Fibroblast of lung (primary cell): ENCODE data around the gene PPP2R5A.

Source experiments
- EZH2 ChIP-seq: IDR thresholded peaks from 2 replicates; pipeline ENCODE4 v1.5.1; 2012; ENCODE audit warnings: low read length, control low read depth, mild to moderate bottlenecking; ENCODE audit errors: missing control alignments
- TF ChIP-seq, protein P1 (sequence below), 2 donors: IDR thresholded peaks in 1 of 2; conservative IDR thresholded peaks in 1 of 2; 1 replicate in 1 of 2; 2 replicates in 1 of 2; pipeline ENCODE4 v1.5.1; 2011 to 2012; ENCODE audit warnings: low read length in 2 of 2, control low read depth in 1 of 2, inconsistent platforms in 1 of 2, low read depth in 1 of 2, mild to moderate bottlenecking in 1 of 2

DNA sequence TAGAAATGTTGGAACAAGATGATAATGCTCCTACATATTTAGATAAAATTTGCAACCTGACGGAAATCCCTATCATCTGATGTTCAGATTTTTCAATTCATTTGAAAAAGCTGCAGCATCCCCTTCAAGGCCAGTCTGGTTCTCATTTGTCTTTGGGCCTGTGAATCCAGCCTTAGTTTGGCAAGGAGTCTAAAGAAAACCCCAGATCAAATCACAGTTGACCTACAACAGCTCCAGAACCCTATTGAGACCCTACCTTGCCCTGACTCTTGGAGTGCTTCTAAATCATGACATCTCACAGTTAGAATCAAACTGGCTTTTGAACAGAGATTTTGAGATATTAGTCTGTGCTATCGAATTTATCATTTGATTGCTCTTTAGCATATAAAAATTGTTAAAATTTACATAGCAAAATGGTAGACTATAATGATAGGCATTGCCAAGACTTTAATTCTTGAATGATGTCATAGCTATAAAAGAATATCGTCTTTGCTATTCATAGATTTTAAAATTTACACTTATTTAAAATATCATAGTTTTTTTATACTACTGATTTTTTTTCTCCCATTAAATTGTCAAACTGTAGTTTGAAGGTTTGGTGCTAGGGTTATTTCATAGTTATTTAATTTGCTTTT, 2.2 kb downstream of the PPP2R5A start:
- TF ChIP-seq, protein P1, sequence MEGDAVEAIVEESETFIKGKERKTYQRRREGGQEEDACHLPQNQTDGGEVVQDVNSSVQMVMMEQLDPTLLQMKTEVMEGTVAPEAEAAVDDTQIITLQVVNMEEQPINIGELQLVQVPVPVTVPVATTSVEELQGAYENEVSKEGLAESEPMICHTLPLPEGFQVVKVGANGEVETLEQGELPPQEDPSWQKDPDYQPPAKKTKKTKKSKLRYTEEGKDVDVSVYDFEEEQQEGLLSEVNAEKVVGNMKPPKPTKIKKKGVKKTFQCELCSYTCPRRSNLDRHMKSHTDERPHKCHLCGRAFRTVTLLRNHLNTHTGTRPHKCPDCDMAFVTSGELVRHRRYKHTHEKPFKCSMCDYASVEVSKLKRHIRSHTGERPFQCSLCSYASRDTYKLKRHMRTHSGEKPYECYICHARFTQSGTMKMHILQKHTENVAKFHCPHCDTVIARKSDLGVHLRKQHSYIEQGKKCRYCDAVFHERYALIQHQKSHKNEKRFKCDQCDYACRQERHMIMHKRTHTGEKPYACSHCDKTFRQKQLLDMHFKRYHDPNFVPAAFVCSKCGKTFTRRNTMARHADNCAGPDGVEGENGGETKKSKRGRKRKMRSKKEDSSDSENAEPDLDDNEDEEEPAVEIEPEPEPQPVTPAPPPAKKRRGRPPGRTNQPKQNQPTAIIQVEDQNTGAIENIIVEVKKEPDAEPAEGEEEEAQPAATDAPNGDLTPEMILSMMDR (conservative IDR thresholded peaks at IDR 0.05 in 1 of 2, IDR thresholded peaks at IDR 0.05 in 1 of 2; ENCODE audit: low read depth in 1 of 2, low read length in 2 of 2): no peak
- no peak for TF ChIP-seq EZH2
